Measurements from ENCODE around the gene PRKCH.

The PRKCH gene

GRCh38 chr14:61472011-61472672, 150.8 kb downstream of the PRKCH start:
- Histone ChIP-seq H3K9ac (ENCODE audit: low read length) (peak overlapping the region; percentile 45), H3K27ac (ENCODE audit: low read length) (no peak overlapping the region), H3K4me1 (ENCODE audit: low read length) (peaks cover 29% of the 10 kb centered on the region), H3K9me3 (ENCODE audit: insufficient read depth, low read length) (no peaks in the 10 kb centered on the region), H3K4me3 (ENCODE audit: low read length) (peak overlapping the region; percentile 78), H2AFZ (ENCODE audit: low read depth, low read length) (peak overlapping the region; percentile 87), H3K4me2 (ENCODE audit: low read length) (peak overlapping the region; percentile 87), H3K36me3 (replicated peaks; ENCODE audit: low read depth, low read length) (no peaks in the 10 kb centered on the region), H3K27me3 (ENCODE audit: low read depth, low read length) (peaks cover 12% of the 10 kb centered on the region; the same call in 1 of the 2 replicates), H4K20me1 (ENCODE audit: insufficient read depth, low read length) (no peaks in the 10 kb centered on the region), H3K79me2 (ENCODE audit: low read length) (no peaks in the 10 kb centered on the region)
- TF ChIP-seq CTCF (IDR thresholded peaks at IDR 0.05; ENCODE audit: low read depth, low read length): no peak
- no peak for TF ChIP-seq EZH2phosphoT487 (IDR thresholded peaks at IDR 0.05; ENCODE audit: low read depth)

- no peak for TF ChIP-seq CTCF (IDR thresholded peaks at IDR 0.05; ENCODE audit: low read depth, low read length)
- TF ChIP-seq EZH2phosphoT487 (IDR thresholded peaks at IDR 0.05; ENCODE audit: low read depth): no peak
- peaks cover 36% of the 10 kb centered on the region for H3K4me1 ChIP-seq (ENCODE audit: low read length)
- H3K79me2 ChIP-seq (ENCODE audit: low read length): no peaks in the 10 kb centered on the region
- H3K4me2 ChIP-seq (ENCODE audit: low read length): peak overlapping the region; percentile 87
- H3K9me3 ChIP-seq (ENCODE audit: insufficient read depth, low read length): no peaks in the 10 kb centered on the region
- H3K9ac ChIP-seq (ENCODE audit: low read length): no peak overlapping the region
- H3K27me3 ChIP-seq (ENCODE audit: low read depth, low read length): peaks cover 12% of the 10 kb centered on the region; the same call in 1 of the 2 replicates
- no peak overlapping the region for H3K27ac ChIP-seq (ENCODE audit: low read length)
- peak overlapping the region; percentile 78; the same call in 1 of the 2 replicates for H3K4me3 ChIP-seq (ENCODE audit: low read length)
- no peaks in the 10 kb centered on the region for H4K20me1 ChIP-seq (ENCODE audit: insufficient read depth, low read length)
- no peaks in the 10 kb centered on the region for H3K36me3 ChIP-seq (replicated peaks; ENCODE audit: low read depth, low read length)
- H2AFZ ChIP-seq (ENCODE audit: low read depth, low read length): no peak overlapping the region
Observed at GRCh38 chr14:61472801-61473376, 151.5 kb downstream of the PRKCH start.

GRCh38 chr14:61474015-61474414, 152.6 kb downstream of the PRKCH start:
- peaks cover 12% of the 10 kb centered on the region; the same call in 1 of the 2 replicates for H3K27me3 ChIP-seq (ENCODE audit: low read depth, low read length)
- H3K36me3 ChIP-seq (replicated peaks; ENCODE audit: low read depth, low read length): no peaks in the 10 kb centered on the region
- H3K4me3 ChIP-seq (ENCODE audit: low read length): no peak overlapping the region
- H3K9me3 ChIP-seq (ENCODE audit: insufficient read depth, low read length): no peaks in the 10 kb centered on the region
- no peak for TF ChIP-seq CTCF (IDR thresholded peaks at IDR 0.05; ENCODE audit: low read depth, low read length)
- no peak for TF ChIP-seq EZH2phosphoT487 (IDR thresholded peaks at IDR 0.05; ENCODE audit: low read depth)
- no peak overlapping the region for H3K27ac ChIP-seq (ENCODE audit: low read length)
- H4K20me1 ChIP-seq (ENCODE audit: insufficient read depth, low read length): no peaks in the 10 kb centered on the region
- no peaks in the 10 kb centered on the region for H3K79me2 ChIP-seq (ENCODE audit: low read length)
- H3K9ac ChIP-seq (ENCODE audit: low read length): no peak overlapping the region
- H3K4me2 ChIP-seq (ENCODE audit: low read length): no peak overlapping the region
- H2AFZ ChIP-seq (ENCODE audit: low read depth, low read length): no peak overlapping the region
- H3K4me1 ChIP-seq (ENCODE audit: low read length): peaks cover 45% of the 10 kb centered on the region

- no peak overlapping the region for H3K4me2 ChIP-seq (ENCODE audit: low read length)
- no peak overlapping the region for H3K4me3 ChIP-seq (ENCODE audit: low read length)
- H4K20me1 ChIP-seq (ENCODE audit: insufficient read depth, low read length): no peaks in the 10 kb centered on the region
- TF ChIP-seq CTCF (IDR thresholded peaks at IDR 0.05; ENCODE audit: low read depth, low read length): no peak
- TF ChIP-seq EZH2phosphoT487 (IDR thresholded peaks at IDR 0.05; ENCODE audit: low read depth): no peak
- no peaks in the 10 kb centered on the region for H3K79me2 ChIP-seq (ENCODE audit: low read length)
- H3K4me1 ChIP-seq (ENCODE audit: low read length): peaks cover 47% of the 10 kb centered on the region
- no peaks in the 10 kb centered on the region for H3K36me3 ChIP-seq (replicated peaks; ENCODE audit: low read depth, low read length)
- H3K9ac ChIP-seq (ENCODE audit: low read length): no peak overlapping the region
- no peaks in the 10 kb centered on the region for H3K9me3 ChIP-seq (ENCODE audit: insufficient read depth, low read length)
- no peak overlapping the region for H3K27ac ChIP-seq (ENCODE audit: low read length)
- no peak overlapping the region for H2AFZ ChIP-seq (ENCODE audit: low read depth, low read length)
- H3K27me3 ChIP-seq (ENCODE audit: low read depth, low read length): peaks cover 12% of the 10 kb centered on the region; the same call in 1 of the 2 replicates
Observed at GRCh38 chr14:61474701-61475100, 153.3 kb downstream of the PRKCH start.
